Measurements from ENCODE around the gene NPTX1.

Gene NPTX1

DNA sequence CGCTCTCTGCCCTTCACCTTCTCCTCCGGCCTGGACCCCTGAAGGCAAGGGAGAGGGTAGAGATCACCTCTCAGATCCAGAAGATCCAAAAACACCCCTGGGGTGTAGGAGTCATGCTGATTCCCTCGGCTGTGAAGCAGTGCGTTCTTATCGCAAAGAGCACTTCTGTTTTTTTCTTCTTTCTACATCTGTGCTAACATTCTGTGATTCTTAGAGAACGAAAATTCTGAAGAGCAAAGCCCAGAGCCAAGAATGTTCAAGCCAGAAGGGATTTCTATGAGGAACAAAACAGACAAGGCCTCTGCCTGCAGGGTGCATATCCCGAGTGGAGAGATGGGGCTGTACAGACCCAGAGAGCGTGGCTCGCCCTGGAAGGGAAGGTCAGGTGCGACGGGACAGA, 17.2 kb downstream of the NPTX1 start:
- no peak overlapping the region for H3K4me3 ChIP-seq (ENCODE audit: low read length)
- TF ChIP-seq, protein P1, sequence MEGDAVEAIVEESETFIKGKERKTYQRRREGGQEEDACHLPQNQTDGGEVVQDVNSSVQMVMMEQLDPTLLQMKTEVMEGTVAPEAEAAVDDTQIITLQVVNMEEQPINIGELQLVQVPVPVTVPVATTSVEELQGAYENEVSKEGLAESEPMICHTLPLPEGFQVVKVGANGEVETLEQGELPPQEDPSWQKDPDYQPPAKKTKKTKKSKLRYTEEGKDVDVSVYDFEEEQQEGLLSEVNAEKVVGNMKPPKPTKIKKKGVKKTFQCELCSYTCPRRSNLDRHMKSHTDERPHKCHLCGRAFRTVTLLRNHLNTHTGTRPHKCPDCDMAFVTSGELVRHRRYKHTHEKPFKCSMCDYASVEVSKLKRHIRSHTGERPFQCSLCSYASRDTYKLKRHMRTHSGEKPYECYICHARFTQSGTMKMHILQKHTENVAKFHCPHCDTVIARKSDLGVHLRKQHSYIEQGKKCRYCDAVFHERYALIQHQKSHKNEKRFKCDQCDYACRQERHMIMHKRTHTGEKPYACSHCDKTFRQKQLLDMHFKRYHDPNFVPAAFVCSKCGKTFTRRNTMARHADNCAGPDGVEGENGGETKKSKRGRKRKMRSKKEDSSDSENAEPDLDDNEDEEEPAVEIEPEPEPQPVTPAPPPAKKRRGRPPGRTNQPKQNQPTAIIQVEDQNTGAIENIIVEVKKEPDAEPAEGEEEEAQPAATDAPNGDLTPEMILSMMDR (IDR thresholded peaks at IDR 0.05; ENCODE audit: insufficient read depth, low read depth, low read length, missing control alignments), result no peak
- DNase-seq (ENCODE audit: low read depth), result no peak

DNA sequence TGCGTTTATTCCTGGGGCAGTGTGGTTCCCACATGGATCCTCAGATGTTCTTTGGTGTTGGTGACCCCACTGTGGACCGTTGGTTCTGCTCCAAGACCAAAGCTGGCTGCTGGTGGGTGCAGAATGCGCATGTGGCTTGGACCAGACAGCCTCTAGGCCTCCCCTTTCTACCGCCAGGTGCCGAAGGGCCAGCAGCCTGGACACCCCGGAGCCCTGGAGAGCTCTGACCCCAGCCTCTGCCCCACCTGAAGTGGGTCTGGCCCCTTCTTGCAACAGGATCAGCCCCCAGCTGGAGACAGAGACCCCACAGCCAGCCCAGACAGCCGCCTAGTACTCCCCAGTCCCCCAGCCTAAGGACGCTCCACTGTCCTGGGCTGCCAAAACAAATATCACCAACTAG, 18.4 kb downstream of the NPTX1 start:
- no peak for DNase-seq (ENCODE audit: low read depth)
- TF ChIP-seq, protein P1 (IDR thresholded peaks at IDR 0.05; ENCODE audit: insufficient read depth, low read depth, low read length, missing control alignments), result no peak
- H3K4me3 ChIP-seq (ENCODE audit: low read length), result no peak overlapping the region

DNA sequence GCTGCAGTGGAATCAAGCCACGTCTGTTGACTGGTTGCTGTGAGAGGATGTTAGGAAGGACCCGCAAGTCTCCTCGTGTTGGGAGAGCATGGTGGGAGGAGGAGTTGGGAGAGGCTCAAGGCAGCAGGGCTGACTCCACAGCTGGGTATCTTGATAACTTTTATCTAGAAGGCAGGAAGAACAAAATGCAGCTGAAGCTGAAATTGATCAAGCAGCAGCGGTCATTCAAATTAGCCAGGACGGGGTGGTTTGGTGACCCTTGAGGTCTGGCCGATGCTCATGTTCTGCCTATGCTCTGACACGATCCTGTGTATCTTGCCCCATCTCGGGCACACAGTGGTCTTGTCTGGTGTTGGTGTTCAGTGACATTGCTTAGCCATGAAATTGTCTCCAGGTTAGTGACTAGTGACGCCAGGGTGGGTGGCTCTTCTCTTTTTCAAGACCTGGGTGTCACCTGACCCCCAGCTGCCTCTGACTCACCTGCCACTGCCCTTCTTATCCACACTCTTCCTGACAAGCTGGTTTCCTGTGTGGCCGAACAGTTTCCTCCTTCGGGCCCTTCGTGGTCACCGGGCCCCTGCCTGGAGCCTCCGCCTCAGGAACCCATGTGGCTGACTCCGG, 19.1 kb downstream of the NPTX1 start:
- DNase-seq (ENCODE audit: low read depth), result no peak
- TF ChIP-seq, protein P1 (IDR thresholded peaks at IDR 0.05; ENCODE audit: insufficient read depth, low read depth, low read length, missing control alignments), result no peak
- no peak overlapping the region for H3K4me3 ChIP-seq (ENCODE audit: low read length)

DNA sequence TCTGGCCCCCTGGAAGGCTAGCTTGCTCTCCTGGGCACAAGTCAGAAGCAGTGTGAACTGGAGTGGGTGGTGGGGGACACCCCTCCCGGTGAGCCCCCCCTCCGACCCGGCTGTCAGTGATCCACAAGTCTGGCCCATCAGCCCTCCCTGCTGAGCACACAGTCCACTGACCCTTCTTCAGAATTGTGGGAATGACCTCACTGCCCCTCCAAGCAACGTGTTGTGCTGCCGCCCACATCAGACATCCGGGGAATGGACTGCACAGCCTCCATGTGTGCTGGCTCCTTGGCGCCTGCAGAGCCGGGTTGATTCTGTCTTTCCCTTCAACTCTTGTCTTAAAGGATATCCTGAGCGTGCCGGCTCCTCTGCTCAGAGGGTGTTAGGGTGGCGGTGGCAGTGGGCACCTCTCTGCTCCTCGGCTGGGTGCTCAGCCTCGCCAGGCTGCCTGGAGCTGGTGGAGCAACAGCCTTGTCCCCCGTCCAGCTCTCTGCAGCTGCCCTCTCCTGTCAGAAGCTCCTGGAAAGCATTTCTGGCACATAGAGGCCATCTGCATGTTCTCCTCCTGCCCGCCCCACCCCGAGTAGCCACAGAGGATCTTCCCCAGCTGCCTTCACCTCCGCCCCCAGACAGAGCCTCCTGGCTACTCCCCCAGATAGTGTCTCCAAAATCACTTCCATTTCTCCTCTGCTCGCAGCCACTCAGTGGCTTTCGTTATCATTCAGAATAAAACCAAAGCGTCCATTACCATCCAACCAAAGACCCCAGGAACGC, 19.8 kb downstream of the NPTX1 start:
- TF ChIP-seq, protein P1 (IDR thresholded peaks at IDR 0.05; ENCODE audit: insufficient read depth, low read depth, low read length, missing control alignments), result no peak
- no peak overlapping the region for H3K4me3 ChIP-seq (ENCODE audit: low read length)
- no peak for DNase-seq (ENCODE audit: low read depth)

DNA sequence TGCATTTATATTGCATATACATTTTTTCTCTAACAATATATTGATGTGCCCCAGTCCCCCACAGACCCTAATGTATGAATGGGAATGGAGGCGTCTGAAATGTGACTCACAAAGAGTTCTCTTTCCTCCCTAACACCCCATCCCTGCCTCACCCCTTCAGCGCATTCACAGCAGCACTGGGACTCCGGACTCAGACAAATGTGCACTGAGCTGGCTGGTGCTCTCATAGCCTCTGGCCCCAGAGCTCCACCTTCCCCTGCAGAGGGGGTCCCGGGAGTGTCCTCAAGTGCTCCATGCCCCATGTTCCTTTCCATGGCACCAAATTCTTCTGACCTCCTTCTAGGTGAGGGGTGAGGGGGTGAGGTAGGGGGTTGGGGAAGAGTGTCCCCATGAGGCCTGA, 20.6 kb downstream of the NPTX1 start:
- TF ChIP-seq, protein P1 (IDR thresholded peaks at IDR 0.05; ENCODE audit: insufficient read depth, low read depth, low read length, missing control alignments), result no peak
- no peak for DNase-seq (ENCODE audit: low read depth)
- H3K4me3 ChIP-seq (ENCODE audit: low read length), result peak overlapping the region; percentile 78

DNA sequence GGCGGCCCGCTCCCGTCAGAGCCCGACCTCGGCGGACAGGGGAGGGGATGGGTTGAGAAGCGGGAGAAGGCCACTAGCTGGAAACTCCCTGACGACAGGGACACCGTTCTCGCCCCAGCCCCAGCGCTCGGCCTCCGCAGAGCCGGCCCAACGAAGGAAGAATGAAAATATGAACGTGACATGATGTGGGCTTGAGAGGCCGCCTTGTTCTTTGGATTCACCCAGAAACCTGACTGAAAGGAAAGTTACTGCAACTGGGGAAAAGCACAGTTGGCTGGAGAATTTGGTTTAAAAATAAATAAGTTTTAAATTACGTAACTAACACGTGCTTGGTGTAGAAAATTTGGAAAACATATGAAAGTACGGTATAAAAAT, 21.1 kb downstream of the NPTX1 start:
- TF ChIP-seq, protein P1 (IDR thresholded peaks at IDR 0.05; ENCODE audit: insufficient read depth, low read depth, low read length, missing control alignments), result no peak
- H3K4me3 ChIP-seq (ENCODE audit: low read length), result peak overlapping the region; percentile 78
- DNase-seq (ENCODE audit: low read depth), result no peak

Data from epithelial cell of esophagus (primary cell).